Measurements from ENCODE around the gene ATP2B2. TPM values are rescaled to one million over a fixed set of nuclear protein-coding genes. Genes with fewer than 3 reads are reported as not detected.

ATP2B2 gene
- total and polyA plus RNA-seq, 2 of the 8 experiments (the other 6 are each of a cell fraction or from before 2014, with no cell fraction given): 0.14 to 1.2 TPM

DNA sequence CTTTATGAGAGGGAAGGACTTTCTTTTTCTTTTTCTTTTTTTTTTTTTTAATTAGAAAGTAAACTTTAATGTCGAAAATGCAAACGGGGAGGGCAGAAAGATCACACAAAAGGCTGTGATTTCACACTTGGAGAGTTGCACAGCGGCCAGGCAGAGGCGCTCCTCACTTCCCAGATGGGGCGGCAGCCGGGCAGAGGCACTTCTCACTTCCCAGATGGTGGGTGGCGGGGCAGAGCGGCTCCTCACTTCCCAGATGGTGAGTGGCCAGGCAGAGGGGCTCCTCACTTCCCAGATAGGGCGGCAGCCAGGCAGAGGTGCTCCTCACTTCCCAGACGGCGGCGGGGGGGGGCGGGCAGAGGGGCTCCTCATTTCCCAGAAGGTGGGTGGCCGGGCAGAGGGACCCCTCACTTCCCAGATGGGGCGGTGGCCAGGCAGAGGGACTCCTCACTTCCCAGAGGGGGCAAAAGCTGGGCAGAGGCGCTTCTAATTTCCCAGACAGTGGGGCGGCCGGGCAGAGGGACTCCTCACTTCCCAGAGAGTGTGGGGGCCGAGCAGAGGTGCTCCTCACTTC, 88.6 kb downstream of the ATP2B2 start (continued):
- TF ChIP-seq CTCF (IDR thresholded peaks at IDR 0.05; ENCODE audit: control extremely low read depth in 1 of 3, insufficient read depth in 1 of 3, low read depth in 1 of 3, low read length in 3 of 3): peak; percentile 15 to 25 (median 16); a peak in 3 of 4 replicates
- no peak for TF ChIP-seq BACH1 (IDR thresholded peaks at IDR 0.05; ENCODE audit: low read length)

Data from H1 (cell line).